Measurements from ENCODE around the gene DDX5.

DNA sequence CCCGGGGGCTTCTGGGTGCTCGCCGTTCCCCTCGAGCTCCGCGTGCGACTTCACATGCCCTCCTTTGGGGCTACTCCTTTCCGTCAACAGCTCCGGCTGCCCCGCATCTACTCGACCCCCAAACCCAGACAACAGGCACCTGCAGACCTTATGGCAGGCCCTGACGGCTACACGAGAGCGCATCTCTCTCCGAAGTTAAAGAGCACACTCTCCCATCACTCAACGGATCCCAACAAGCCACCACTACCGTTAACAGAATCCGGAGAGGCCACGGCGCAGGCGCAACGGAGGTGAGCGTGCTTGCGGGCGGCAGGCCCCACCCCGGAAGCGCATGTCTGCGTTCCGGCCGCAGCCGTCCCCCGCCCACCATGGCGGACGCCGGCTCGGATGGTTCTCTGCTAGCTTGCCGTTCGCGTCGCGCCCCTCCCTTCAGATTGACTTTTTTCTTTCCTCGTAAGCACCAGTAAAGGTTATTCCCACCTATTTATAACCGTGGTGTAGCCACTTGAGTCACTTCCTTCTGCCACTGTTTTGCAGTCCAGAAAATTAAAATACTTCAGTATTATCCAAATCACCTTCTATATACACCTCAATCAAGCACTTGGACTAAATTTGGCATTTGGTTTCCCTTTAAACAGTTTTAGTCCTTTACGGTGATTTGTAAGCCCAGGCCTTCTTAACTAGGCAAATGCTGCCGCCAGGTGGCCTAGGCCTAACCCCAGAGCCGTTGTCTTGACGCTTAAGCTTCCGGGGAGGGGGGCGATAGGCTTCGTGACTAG is 9.1 kb downstream of the DDX5 start, which contains the start of gene POLG2:
- TF ChIP-seq, protein P1, sequence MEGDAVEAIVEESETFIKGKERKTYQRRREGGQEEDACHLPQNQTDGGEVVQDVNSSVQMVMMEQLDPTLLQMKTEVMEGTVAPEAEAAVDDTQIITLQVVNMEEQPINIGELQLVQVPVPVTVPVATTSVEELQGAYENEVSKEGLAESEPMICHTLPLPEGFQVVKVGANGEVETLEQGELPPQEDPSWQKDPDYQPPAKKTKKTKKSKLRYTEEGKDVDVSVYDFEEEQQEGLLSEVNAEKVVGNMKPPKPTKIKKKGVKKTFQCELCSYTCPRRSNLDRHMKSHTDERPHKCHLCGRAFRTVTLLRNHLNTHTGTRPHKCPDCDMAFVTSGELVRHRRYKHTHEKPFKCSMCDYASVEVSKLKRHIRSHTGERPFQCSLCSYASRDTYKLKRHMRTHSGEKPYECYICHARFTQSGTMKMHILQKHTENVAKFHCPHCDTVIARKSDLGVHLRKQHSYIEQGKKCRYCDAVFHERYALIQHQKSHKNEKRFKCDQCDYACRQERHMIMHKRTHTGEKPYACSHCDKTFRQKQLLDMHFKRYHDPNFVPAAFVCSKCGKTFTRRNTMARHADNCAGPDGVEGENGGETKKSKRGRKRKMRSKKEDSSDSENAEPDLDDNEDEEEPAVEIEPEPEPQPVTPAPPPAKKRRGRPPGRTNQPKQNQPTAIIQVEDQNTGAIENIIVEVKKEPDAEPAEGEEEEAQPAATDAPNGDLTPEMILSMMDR (IDR thresholded peaks at IDR 0.05), result peak; percentile 66
- TF ChIP-seq, protein P2, sequence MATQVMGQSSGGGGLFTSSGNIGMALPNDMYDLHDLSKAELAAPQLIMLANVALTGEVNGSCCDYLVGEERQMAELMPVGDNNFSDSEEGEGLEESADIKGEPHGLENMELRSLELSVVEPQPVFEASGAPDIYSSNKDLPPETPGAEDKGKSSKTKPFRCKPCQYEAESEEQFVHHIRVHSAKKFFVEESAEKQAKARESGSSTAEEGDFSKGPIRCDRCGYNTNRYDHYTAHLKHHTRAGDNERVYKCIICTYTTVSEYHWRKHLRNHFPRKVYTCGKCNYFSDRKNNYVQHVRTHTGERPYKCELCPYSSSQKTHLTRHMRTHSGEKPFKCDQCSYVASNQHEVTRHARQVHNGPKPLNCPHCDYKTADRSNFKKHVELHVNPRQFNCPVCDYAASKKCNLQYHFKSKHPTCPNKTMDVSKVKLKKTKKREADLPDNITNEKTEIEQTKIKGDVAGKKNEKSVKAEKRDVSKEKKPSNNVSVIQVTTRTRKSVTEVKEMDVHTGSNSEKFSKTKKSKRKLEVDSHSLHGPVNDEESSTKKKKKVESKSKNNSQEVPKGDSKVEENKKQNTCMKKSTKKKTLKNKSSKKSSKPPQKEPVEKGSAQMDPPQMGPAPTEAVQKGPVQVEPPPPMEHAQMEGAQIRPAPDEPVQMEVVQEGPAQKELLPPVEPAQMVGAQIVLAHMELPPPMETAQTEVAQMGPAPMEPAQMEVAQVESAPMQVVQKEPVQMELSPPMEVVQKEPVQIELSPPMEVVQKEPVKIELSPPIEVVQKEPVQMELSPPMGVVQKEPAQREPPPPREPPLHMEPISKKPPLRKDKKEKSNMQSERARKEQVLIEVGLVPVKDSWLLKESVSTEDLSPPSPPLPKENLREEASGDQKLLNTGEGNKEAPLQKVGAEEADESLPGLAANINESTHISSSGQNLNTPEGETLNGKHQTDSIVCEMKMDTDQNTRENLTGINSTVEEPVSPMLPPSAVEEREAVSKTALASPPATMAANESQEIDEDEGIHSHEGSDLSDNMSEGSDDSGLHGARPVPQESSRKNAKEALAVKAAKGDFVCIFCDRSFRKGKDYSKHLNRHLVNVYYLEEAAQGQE (IDR thresholded peaks at IDR 0.05; ENCODE audit: insufficient read depth in 1 of 2, low read depth in 2 of 2, low read length in 1 of 2), result no peak
- peak; percentile 94 for TF ChIP-seq POLR2AphosphoS5 (IDR thresholded peaks at IDR 0.05; ENCODE audit: low read depth, low read length)
- no peak for TF ChIP-seq TCF7L2 (IDR thresholded peaks at IDR 0.05; ENCODE audit: low read depth, low read length)
